ENCODE data around the gene PAIP2.
"Not testable (repeated sequence)": the region's sequence is repeated elsewhere in the genome, so short reads cannot be mapped to it uniquely, and the experiment has no call there.

The PAIP2 gene

GRCh38 chr5:139341689-139342422 is at the start of gene PAIP2:
TSS of gene PAIP2 (plus strand) at chr5:139341854. CDS start at chr5:139363785, 21,931 bp downstream.
- peak; percentile 98 for DNase-seq

- no peak for DNase-seq
Measured at GRCh38 chr5:139293202-139293506, 48.5 kb upstream of the PAIP2 start.

GRCh38 chr5:139293507-139294373 is 47.9 kb upstream of the PAIP2 start, which contains the start of gene MATR3:
TSS of gene MATR3 (plus strand) at chr5:139293740. CDS start at chr5:139307416, 13,676 bp downstream.
- DNase-seq: peak; percentile 94

- peak; percentile 63 for DNase-seq
Measured at GRCh38 chr5:139294374-139295165, 47.1 kb upstream of the PAIP2 start.

- no peak for DNase-seq
Measured at GRCh38 chr5:139295346-139296057, 46.2 kb upstream of the PAIP2 start.

- DNase-seq: no peak
Measured at GRCh38 chr5:139296198-139296597, 45.5 kb upstream of the PAIP2 start.

GRCh38 chr5:139296862-139297326 is 44.8 kb upstream of the PAIP2 start:
- no peak for DNase-seq

- DNase-seq: no peak
Measured at GRCh38 chr5:139297439-139298133, 44.1 kb upstream of the PAIP2 start.

- DNase-seq: no peak
Measured at GRCh38 chr5:139298242-139298641, 43.4 kb upstream of the PAIP2 start.

GRCh38 chr5:139299486-139299885 is 42.2 kb upstream of the PAIP2 start:
- no peak for DNase-seq

GRCh38 chr5:139301808-139302499 is 39.7 kb upstream of the PAIP2 start:
- DNase-seq: no peak

- DNase-seq: no peak
Measured at GRCh38 chr5:139304391-139305324, 37.0 kb upstream of the PAIP2 start.

- no peak for DNase-seq
Measured at GRCh38 chr5:139306197-139306596, 35.5 kb upstream of the PAIP2 start.

GRCh38 chr5:139306628-139307379 is 34.9 kb upstream of the PAIP2 start:
- no peak for DNase-seq

- no peak for DNase-seq
Measured at GRCh38 chr5:139308797-139309196, 32.9 kb upstream of the PAIP2 start.

GRCh38 chr5:139310715-139311186 is 30.9 kb upstream of the PAIP2 start:
- DNase-seq: not testable (repeated sequence)

- DNase-seq: no peak
Measured at GRCh38 chr5:139312075-139312474, 29.6 kb upstream of the PAIP2 start.

GRCh38 chr5:139314276-139314675 is 27.4 kb upstream of the PAIP2 start:
- no peak for DNase-seq

- no peak for DNase-seq
Measured at GRCh38 chr5:139315056-139315615, 26.5 kb upstream of the PAIP2 start.
